HCT116 (cell line): ENCODE results near the gene ADAM17. TPM values are rescaled to one million over a fixed set of nuclear protein-coding genes. Genes with fewer than 3 reads are reported as not detected.
A peak's percentile ranks its signal among the peaks of the same experiment; 100 is the strongest.

Experiments
- ATAC-seq: fragments of 200-7000 bp; cut with Tn5 transposase; 2 replicates; pipeline ENCODE4 v1.9.1; 2020; ENCODE audit warnings: mild to moderate bottlenecking, moderate library complexity
- BruUV-seq: library from RNA; stranded (reverse); fragments of 400-500 nt; replicated peaks from 2 replicates; lab custom pipeline; 2021; lab: Mats Ljungman, UMichigan
- CTCF ChIA-PET: fragments of 300-600 bp; sonication (Branson Sonifier 250); formaldehyde crosslinking; loops from one replicate; lab custom pipeline; 2021; ENCODE audit warnings: antibody characterized with exemption; lab: Charles Lee
- POLR2A ChIA-PET: fragments of 300-600, 350-600 bp; sonication (Branson Sonifier 250); formaldehyde crosslinking; loops from one replicate; lab custom pipeline; 2021; ENCODE audit warnings: antibody characterized with exemption; lab: Charles Lee
- RAD21 ChIA-PET, 2 experiments: fragments of 300-600 bp; sonication (Branson Sonifier 250); formaldehyde crosslinking; loops; one replicate each; lab custom pipeline; 2023; ENCODE audit warnings: low total read pairs in 2 of 2; ENCODE audit not compliant: uncharacterized antibody in 2 of 2, unreplicated experiment in 2 of 2, low non-redundant PET in 1 of 2; lab: Charles Lee
- DNase-seq: peaks from one replicate; pipeline ENCODE4 v3.0.0-alpha.2; 2010; ENCODE audit warnings: low read depth, low spot score
- H2AFZ ChIP-seq: fragments of 200-600 bp; shearing (Covaris generic), sonication (generic); 2 replicates; pipeline ENCODE4 v1.6.1; 2017; ENCODE audit warnings: low read depth, mixed run types, mixed read lengths, antibody characterized with exemption, low read length; ENCODE audit not compliant: poor library complexity, severe bottlenecking
- H3K27ac ChIP-seq: 2 replicates; pipeline ENCODE4 v1.5.1; 2012; ENCODE audit warnings: low read depth, low read length
- H3K27me3 ChIP-seq: fragments of 200-600 bp; sonication (generic); 2 replicates; pipeline ENCODE4 v1.6.1; 2016; ENCODE audit warnings: mixed run types, low read length, mixed read lengths; ENCODE audit not compliant: insufficient read depth
- H3K36me3 ChIP-seq, 2 experiments: fragments of 200-500 bp in 1 of 2; fragments of 200-600 bp in 1 of 2; sonication (Bioruptor generic) in 1 of 2; sonication (generic) in 1 of 2; 2 replicates each; pipeline versions ENCODE4 v1.5.1 to v1.6.1; 2014 to 2016; ENCODE audit warnings: low read length in 2 of 2, inconsistent platforms in 1 of 2, mixed read lengths in 1 of 2, mixed run types in 1 of 2; ENCODE audit not compliant: insufficient read depth in 2 of 2, control insufficient read depth in 1 of 2
- H3K4me1 ChIP-seq, 2 experiments: fragments of 200-600 bp in 1 of 2; sonication (generic) in 1 of 2; 2 replicates each; pipeline versions ENCODE4 v1.5.1 to v1.6.1; 2012 to 2017; ENCODE audit warnings: low read length in 2 of 2, inconsistent platforms in 1 of 2, mild to moderate bottlenecking in 1 of 2, mixed read lengths in 1 of 2, mixed run types in 1 of 2, moderate library complexity in 1 of 2; ENCODE audit not compliant: insufficient read depth in 2 of 2, control insufficient read depth in 1 of 2
- H3K4me2 ChIP-seq: fragments of 200-600 bp; sonication (generic); 2 replicates; pipeline ENCODE4 v1.6.1; 2017; ENCODE audit warnings: mixed run types, low read length, mixed read lengths
- H3K4me3 ChIP-seq, 2 experiments: fragments of 200-600 bp in 1 of 2; sonication (generic) in 1 of 2; replicated peaks in 1 of 2; 2 replicates each; pipeline ENCODE4 v1.5.1; 2011 to 2016; ENCODE audit warnings: low read length in 2 of 2, control low read depth in 1 of 2, low read depth in 1 of 2, mild to moderate bottlenecking in 1 of 2, mixed read lengths in 1 of 2, mixed run types in 1 of 2
- H3K79me2 ChIP-seq: fragments of 200-600 bp; sonication (generic); 2 replicates; pipeline ENCODE4 v1.6.1; 2017; ENCODE audit warnings: mild to moderate bottlenecking, mixed run types, low read length, moderate library complexity, mixed read lengths; ENCODE audit not compliant: insufficient read depth
- H3K9ac ChIP-seq: fragments of 200-600 bp; sonication (generic); 2 replicates; pipeline ENCODE4 v1.6.1; 2016; ENCODE audit warnings: low read length, mixed read lengths
- H3K9me2 ChIP-seq: fragments of 200-600 bp; sonication (generic), shearing (Covaris generic); 2 replicates; pipeline ENCODE4 v1.6.1; 2017; ENCODE audit warnings: mixed run types, mild to moderate bottlenecking, moderate library complexity; ENCODE audit not compliant: insufficient read depth
- H3K9me3 ChIP-seq, 2 experiments: fragments of 200-500 bp in 1 of 2; fragments of 200-600 bp in 1 of 2; sonication (Bioruptor generic) in 1 of 2; sonication (generic) in 1 of 2; 2 replicates each; pipeline ENCODE4 v1.6.1; 2014 to 2017; ENCODE audit warnings: low read length in 2 of 2, mixed read lengths in 2 of 2, inconsistent platforms in 1 of 2, low read depth in 1 of 2, mild to moderate bottlenecking in 1 of 2, mixed run types in 1 of 2, moderate library complexity in 1 of 2; ENCODE audit not compliant: control insufficient read depth in 1 of 2, insufficient read depth in 1 of 2
- H4K20me1 ChIP-seq: fragments of 200-600 bp; sonication (generic), shearing (Covaris generic); 2 replicates; pipeline ENCODE4 v1.6.1; 2017; ENCODE audit warnings: mixed run types, mild to moderate bottlenecking, moderate library complexity; ENCODE audit not compliant: insufficient read depth
- CBX3 ChIP-seq: IDR thresholded peaks from 2 replicates; pipeline ENCODE4 v1.6.1; 2012; ENCODE audit warnings: low read depth
- CEBPB ChIP-seq: IDR thresholded peaks from 2 replicates; pipeline ENCODE4 v1.6.1; 2012; ENCODE audit warnings: low read depth
- CTCF ChIP-seq, 3 experiments: fragments of 200-600 bp in 1 of 3; sonication (generic) in 1 of 3; IDR thresholded peaks in 2 of 3; conservative IDR thresholded peaks in 1 of 3; 2 replicates each; pipeline ENCODE4 v1.5.1; 2012 to 2017; ENCODE audit warnings: low read depth in 2 of 3, low read length in 2 of 3, antibody characterized with exemption in 1 of 3, borderline replicate concordance in 1 of 3, control low read depth in 1 of 3, mild to moderate bottlenecking in 1 of 3, mixed read lengths in 1 of 3, mixed run types in 1 of 3, moderate library complexity in 1 of 3; ENCODE audit not compliant: insufficient read depth in 1 of 3
- ELF1 ChIP-seq: IDR thresholded peaks from 2 replicates; pipeline ENCODE4 v1.6.1; 2012; ENCODE audit warnings: low read depth, borderline replicate concordance
- EZH2 ChIP-seq: fragments of 200-600 bp; sonication (generic); IDR thresholded peaks from 2 replicates; pipeline ENCODE4 v1.6.1; 2017; ENCODE audit warnings: antibody characterized with exemption, mixed run types
- EZH2phosphoT487 ChIP-seq: fragments of 200-600 bp; IDR thresholded peaks from 2 replicates; pipeline ENCODE4 v1.6.1; 2018; ENCODE audit warnings: antibody characterized with exemption, borderline replicate concordance
- FOSL1 ChIP-seq: IDR thresholded peaks from 2 replicates; pipeline ENCODE4 v1.6.1; 2012; ENCODE audit warnings: low read depth
- JUND ChIP-seq: IDR thresholded peaks from 2 replicates; pipeline ENCODE4 v1.6.1; 2012
- MAX ChIP-seq: IDR thresholded peaks from 2 replicates; pipeline ENCODE4 v1.6.1; 2012
- SIN3A ChIP-seq: IDR thresholded peaks from 2 replicates; pipeline ENCODE4 v1.6.1; 2012; ENCODE audit warnings: low read depth
- SRF ChIP-seq: IDR thresholded peaks from 2 replicates; pipeline ENCODE4 v1.6.1; 2012; ENCODE audit warnings: low read depth
- ZFX ChIP-seq: fragments of 450-650 bp; IDR thresholded peaks from 2 replicates; pipeline ENCODE4 v1.6.1; 2017
- intact Hi-C: fragments of 100-400 bp; cut with micrococcal nuclease; formaldehyde crosslinking; loops from 2 replicates; pipeline ENCODE4 v1.10.0; 2022
- total RNA-seq: library from RNA; stranded (reverse); gene quantifications from one replicate; pipeline ENCODE4 v1.2.1, GENCODE V29; 2021; ENCODE audit not compliant: unreplicated experiment
- TF ChIP-seq, protein P1 (sequence below): IDR thresholded peaks from 2 replicates; pipeline ENCODE4 v1.6.1; 2012

ADAM17 gene
- total RNA-seq, 1 experiment from 2014 or later: 39.2 TPM

GRCh38 chr2:9599430-9599829 is 43.8 kb upstream of the ADAM17 start:
- no peak for DNase-seq
- Histone ChIP-seq H3K4me1 (peaks cover 30 to 44% of the 10 kb centered on the region in 2 experiments), H3K4me2 (no peak overlapping the region), H3K4me3 (no peak overlapping the region), H3K79me2 (peaks cover 99% of the 10 kb centered on the region), H2AFZ (no peak overlapping the region), H3K9ac (no peak overlapping the region), H3K27ac (no peak overlapping the region), H4K20me1 (peaks cover 6% of the 10 kb centered on the region; the same call in 1 of the 2 replicates), H3K36me3 (peaks cover 0 to 32% of the 10 kb centered on the region in 2 experiments; a peak in 2 of 4 replicates), H3K27me3 (no peaks in the 10 kb centered on the region), H3K9me3 (peaks cover 8 to 10% of the 10 kb centered on the region in 2 experiments; a peak in 3 of 4 replicates), H3K9me2 (no peaks in the 10 kb centered on the region)
- RAD21 ChIA-PET: no interaction called here
- BruUV-seq: no TSS peak
- intact Hi-C loops: no loop called here
- POLR2A ChIA-PET: interaction anchor here (1.3 kb wide), 1 partner anchor 32 kb away, joined by 4 read pairs; the partner anchor contains the start of gene YWHAQ
- CTCF ChIA-PET: no interaction called here
- no peak for TF ChIP-seq CEBPB
- TF ChIP-seq CBX3: peak; percentile 61; the same call in 1 of the 2 replicates
- no peak for ATAC-seq

GRCh38 chr2:9596621-9597311 is 41.1 kb upstream of the ADAM17 start:
- H2AFZ ChIP-seq: no peak overlapping the region
- peaks cover 6% of the 10 kb centered on the region; the same call in 1 of the 2 replicates for H4K20me1 ChIP-seq
- peak overlapping the region; percentile 59 for H3K4me2 ChIP-seq
- ChIA-PET RAD21 (no interaction called here), POLR2A (interaction anchor here (2.7 kb wide), 1 partner anchor 34 kb away, joined by 10 read pairs; the partner anchor contains the start of gene YWHAQ), CTCF (no interaction called here)
- H3K4me1 ChIP-seq: peaks cover 41 to 50% of the 10 kb centered on the region in 2 experiments
- BruUV-seq: no TSS peak
- peaks cover 0 to 32% of the 10 kb centered on the region in 2 experiments; a peak in 2 of 4 replicates for H3K36me3 ChIP-seq
- H3K9ac ChIP-seq: 0 out of 2 replicates have a peak overlapping the region, but pooled peaks have one; percentile 45
- no peak for ATAC-seq
- DNase-seq: no peak
- H3K27me3 ChIP-seq: no peaks in the 10 kb centered on the region
- H3K9me2 ChIP-seq: no peaks in the 10 kb centered on the region
- TF ChIP-seq ELF1: no peak
- no peak for TF ChIP-seq MAX
- TF ChIP-seq CEBPB: no peak
- TF ChIP-seq CTCF (IDR thresholded peaks at IDR 0.05 in 2 of 3, conservative IDR thresholded peaks at IDR 0.05 in 1 of 3; ENCODE audit: borderline replicate concordance in 1 of 3, insufficient read depth in 1 of 3, low read depth in 2 of 3, low read length in 2 of 3): no peak
- no peak for TF ChIP-seq SIN3A
- no peak for TF ChIP-seq JUND
- TF ChIP-seq, protein P1, sequence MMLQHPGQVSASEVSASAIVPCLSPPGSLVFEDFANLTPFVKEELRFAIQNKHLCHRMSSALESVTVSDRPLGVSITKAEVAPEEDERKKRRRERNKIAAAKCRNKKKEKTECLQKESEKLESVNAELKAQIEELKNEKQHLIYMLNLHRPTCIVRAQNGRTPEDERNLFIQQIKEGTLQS: no peak
- no peak for TF ChIP-seq EZH2
- TF ChIP-seq SRF: no peak
- no peak for TF ChIP-seq ZFX
- no peak for TF ChIP-seq CBX3
- TF ChIP-seq FOSL1: no peak
- TF ChIP-seq EZH2phosphoT487: no peak
- peaks cover 100% of the 10 kb centered on the region for H3K79me2 ChIP-seq
- intact Hi-C loops: no loop called here
- no peak overlapping the region for H3K4me3 ChIP-seq
- H3K27ac ChIP-seq: peak overlapping the region; percentile 78; the same call in 1 of the 2 replicates
- peaks cover 8 to 10% of the 10 kb centered on the region in 2 experiments; a peak in 3 of 4 replicates for H3K9me3 ChIP-seq
